Measurements from ENCODE around the gene DIO1.

Gene DIO1

GRCh38 chr1:53902235-53903138 lies 8.5 kb downstream of the DIO1 start:
- H2AFZ ChIP-seq (ENCODE audit: low read depth, low read length) = no peak overlapping the region
- H3K27me3 ChIP-seq (ENCODE audit: insufficient read depth, low read length) = no peaks in the 10 kb centered on the region
- peaks cover 10% of the 10 kb centered on the region for H3K4me1 ChIP-seq (ENCODE audit: insufficient read depth, low read length)
- H3K4me3 ChIP-seq (ENCODE audit: low read length) = no peak overlapping the region
- H3K36me3 ChIP-seq (ENCODE audit: insufficient read depth, low read length) = no peaks in the 10 kb centered on the region
- no peaks in the 10 kb centered on the region for H3K9me3 ChIP-seq (ENCODE audit: low read length)

GRCh38 chr1:53905509-53905908 lies 11.5 kb downstream of the DIO1 start:
- Histone ChIP-seq H3K36me3 (ENCODE audit: insufficient read depth, low read length) (no peaks in the 10 kb centered on the region), H3K4me1 (ENCODE audit: insufficient read depth, low read length) (peaks cover 10% of the 10 kb centered on the region), H3K9me3 (ENCODE audit: low read length) (no peaks in the 10 kb centered on the region), H3K4me3 (ENCODE audit: low read length) (no peak overlapping the region), H2AFZ (ENCODE audit: low read depth, low read length) (no peak overlapping the region), H3K27me3 (ENCODE audit: insufficient read depth, low read length) (no peaks in the 10 kb centered on the region)

- Histone ChIP-seq H3K36me3 (ENCODE audit: insufficient read depth, low read length) (no peaks in the 10 kb centered on the region), H3K4me3 (ENCODE audit: low read length) (no peak overlapping the region), H3K9me3 (ENCODE audit: low read length) (no peaks in the 10 kb centered on the region), H3K4me1 (ENCODE audit: insufficient read depth, low read length) (peaks cover 9% of the 10 kb centered on the region), H2AFZ (ENCODE audit: low read depth, low read length) (no peak overlapping the region), H3K27me3 (ENCODE audit: insufficient read depth, low read length) (no peaks in the 10 kb centered on the region)
Observed at GRCh38 chr1:53906121-53906520, 12.1 kb downstream of the DIO1 start.

DNA sequence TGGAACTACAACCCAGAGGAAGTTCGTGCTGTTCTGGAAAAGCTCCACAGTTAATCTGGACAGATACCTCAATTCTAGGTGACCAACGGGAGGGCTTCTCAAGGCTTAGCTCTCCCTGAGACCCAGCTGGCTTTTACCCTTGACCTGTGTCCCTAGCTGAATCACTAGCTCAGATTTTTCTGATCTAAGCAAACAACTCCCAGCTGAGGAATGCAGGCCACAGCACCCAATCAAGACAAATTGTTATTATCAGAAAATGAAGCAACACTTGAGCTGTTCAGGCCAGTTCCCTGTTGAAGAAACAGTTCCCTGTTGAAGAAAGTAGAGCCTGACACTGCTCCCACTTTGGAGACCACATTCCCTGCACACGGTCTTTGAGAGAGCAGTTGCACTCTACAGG lies 16.0 kb downstream of the DIO1 start:
- H3K9me3 ChIP-seq (ENCODE audit: low read length) = no peaks in the 10 kb centered on the region
- H2AFZ ChIP-seq (ENCODE audit: low read depth, low read length) = no peak overlapping the region
- peaks cover 2% of the 10 kb centered on the region for H3K36me3 ChIP-seq (ENCODE audit: insufficient read depth, low read length)

GRCh38 chr1:53911442-53911841 lies 17.5 kb downstream of the DIO1 start:
- H3K27me3 ChIP-seq (ENCODE audit: insufficient read depth, low read length) = no peaks in the 10 kb centered on the region
- no peak overlapping the region for H3K4me3 ChIP-seq (ENCODE audit: low read length)
- no peak overlapping the region for H2AFZ ChIP-seq (ENCODE audit: low read depth, low read length)
- H3K9me3 ChIP-seq (ENCODE audit: low read length) = no peaks in the 10 kb centered on the region
- H3K36me3 ChIP-seq (ENCODE audit: insufficient read depth, low read length) = peaks cover 2% of the 10 kb centered on the region
- no peaks in the 10 kb centered on the region for H3K4me1 ChIP-seq (ENCODE audit: insufficient read depth, low read length)

More for the DNA sequence above, 16.0 kb downstream of the DIO1 start:
- H3K27me3 ChIP-seq (ENCODE audit: insufficient read depth, low read length) = no peaks in the 10 kb centered on the region
- H3K4me3 ChIP-seq (ENCODE audit: low read length) = no peak overlapping the region
- H3K4me1 ChIP-seq (ENCODE audit: insufficient read depth, low read length) = no peaks in the 10 kb centered on the region

- no peak overlapping the region for H3K4me3 ChIP-seq (ENCODE audit: low read length)
- H3K9me3 ChIP-seq (ENCODE audit: low read length) = no peaks in the 10 kb centered on the region
- H2AFZ ChIP-seq (ENCODE audit: low read depth, low read length) = no peak overlapping the region
- no peaks in the 10 kb centered on the region for H3K4me1 ChIP-seq (ENCODE audit: insufficient read depth, low read length)
- H3K36me3 ChIP-seq (ENCODE audit: insufficient read depth, low read length) = peaks cover 6% of the 10 kb centered on the region
- H3K27me3 ChIP-seq (ENCODE audit: insufficient read depth, low read length) = no peaks in the 10 kb centered on the region
Observed at GRCh38 chr1:53913352-53914033, 19.5 kb downstream of the DIO1 start.

- H3K27me3 ChIP-seq (ENCODE audit: insufficient read depth, low read length) = no peaks in the 10 kb centered on the region
- H3K9me3 ChIP-seq (ENCODE audit: low read length) = peaks cover 5% of the 10 kb centered on the region
- no peak overlapping the region for H2AFZ ChIP-seq (ENCODE audit: low read depth, low read length)
- no peaks in the 10 kb centered on the region for H3K4me1 ChIP-seq (ENCODE audit: insufficient read depth, low read length)
- H3K36me3 ChIP-seq (ENCODE audit: insufficient read depth, low read length) = peaks cover 32% of the 10 kb centered on the region
- no peak overlapping the region for H3K4me3 ChIP-seq (ENCODE audit: low read length)
Observed at GRCh38 chr1:53918343-53918742, 24.4 kb downstream of the DIO1 start.

- no peaks in the 10 kb centered on the region for H3K4me1 ChIP-seq (ENCODE audit: insufficient read depth, low read length)
- H2AFZ ChIP-seq (ENCODE audit: low read depth, low read length) = no peak overlapping the region
- H3K27me3 ChIP-seq (ENCODE audit: insufficient read depth, low read length) = no peaks in the 10 kb centered on the region
- peaks cover 31% of the 10 kb centered on the region for H3K36me3 ChIP-seq (ENCODE audit: insufficient read depth, low read length)
- H3K4me3 ChIP-seq (ENCODE audit: low read length) = no peak overlapping the region
- H3K9me3 ChIP-seq (ENCODE audit: low read length) = peaks cover 5% of the 10 kb centered on the region
Observed at GRCh38 chr1:53919675-53920066, 25.7 kb downstream of the DIO1 start.

DNA sequence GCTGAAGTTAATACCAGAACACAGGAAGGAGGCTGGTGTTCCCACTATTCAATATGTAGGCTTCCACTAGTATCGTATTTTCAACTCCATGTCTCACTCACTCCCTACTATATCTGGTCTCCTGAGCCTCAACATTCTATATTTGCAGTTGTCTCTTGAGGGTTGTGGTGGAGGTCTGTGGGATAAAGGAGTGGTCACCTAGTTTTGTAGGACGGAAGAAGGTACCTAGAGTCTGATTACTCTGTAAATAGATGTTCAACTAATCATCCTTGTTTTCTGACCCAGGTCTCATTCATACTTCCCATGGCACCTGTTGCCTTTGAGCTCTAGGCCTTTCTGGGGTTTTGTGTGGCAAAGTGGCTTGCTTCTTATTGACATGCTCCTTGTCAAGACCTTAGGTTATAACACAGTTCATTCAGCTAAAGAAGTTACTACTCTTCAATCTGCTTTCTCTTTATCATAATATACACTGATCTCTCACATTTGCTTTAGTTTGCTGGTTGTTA lies 33.4 kb downstream of the DIO1 start:
- no peaks in the 10 kb centered on the region for H3K4me1 ChIP-seq (ENCODE audit: insufficient read depth, low read length)

DNA sequence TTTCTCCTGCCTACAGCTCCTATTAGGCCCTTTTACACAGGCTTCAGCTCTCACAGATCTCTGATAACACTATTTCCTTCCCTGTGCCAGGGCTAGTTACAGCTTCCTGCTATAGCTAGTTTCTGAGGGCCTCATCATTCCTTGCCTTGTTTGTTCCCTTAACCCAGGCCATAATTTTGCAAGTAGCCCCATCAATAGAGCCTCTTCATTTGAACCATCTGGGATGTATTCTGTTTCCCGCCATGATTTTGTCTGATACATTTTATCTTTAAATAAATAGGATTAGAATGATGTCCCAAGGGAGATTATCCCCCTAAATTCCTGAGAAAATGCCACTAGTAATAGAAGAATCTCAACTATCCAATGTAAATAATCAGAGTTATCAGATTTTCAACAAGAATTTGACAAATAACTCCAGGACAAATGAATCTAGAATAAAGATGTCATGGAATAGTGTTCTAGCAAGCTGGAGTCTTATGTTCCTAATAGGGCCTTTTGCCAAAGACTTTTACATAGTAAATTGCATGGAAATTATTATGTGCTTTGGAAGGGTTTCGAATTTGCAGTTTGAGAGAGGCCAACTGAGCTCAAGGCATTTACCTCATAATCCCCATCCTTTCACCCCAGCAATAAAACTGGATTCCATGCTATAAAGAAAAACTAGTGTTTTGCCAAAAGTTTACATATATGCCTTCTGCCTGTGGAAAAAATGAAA lies 35.4 kb downstream of the DIO1 start:
- H3K9me3 ChIP-seq (ENCODE audit: low read length) = peaks cover 6% of the 10 kb centered on the region
- H3K4me1 ChIP-seq (ENCODE audit: insufficient read depth, low read length) = no peaks in the 10 kb centered on the region
- no peak overlapping the region for H2AFZ ChIP-seq (ENCODE audit: low read depth, low read length)
- H3K4me3 ChIP-seq (ENCODE audit: low read length) = no peak overlapping the region
- peaks cover 27% of the 10 kb centered on the region for H3K36me3 ChIP-seq (ENCODE audit: insufficient read depth, low read length)
- H3K27me3 ChIP-seq (ENCODE audit: insufficient read depth, low read length) = no peaks in the 10 kb centered on the region

More for the DNA sequence above, 33.4 kb downstream of the DIO1 start:
- no peaks in the 10 kb centered on the region for H3K27me3 ChIP-seq (ENCODE audit: insufficient read depth, low read length)
- H2AFZ ChIP-seq (ENCODE audit: low read depth, low read length) = no peak overlapping the region
- peaks cover 3% of the 10 kb centered on the region for H3K9me3 ChIP-seq (ENCODE audit: low read length)
- H3K36me3 ChIP-seq (ENCODE audit: insufficient read depth, low read length) = peaks cover 36% of the 10 kb centered on the region
- H3K4me3 ChIP-seq (ENCODE audit: low read length) = no peak overlapping the region

DNA sequence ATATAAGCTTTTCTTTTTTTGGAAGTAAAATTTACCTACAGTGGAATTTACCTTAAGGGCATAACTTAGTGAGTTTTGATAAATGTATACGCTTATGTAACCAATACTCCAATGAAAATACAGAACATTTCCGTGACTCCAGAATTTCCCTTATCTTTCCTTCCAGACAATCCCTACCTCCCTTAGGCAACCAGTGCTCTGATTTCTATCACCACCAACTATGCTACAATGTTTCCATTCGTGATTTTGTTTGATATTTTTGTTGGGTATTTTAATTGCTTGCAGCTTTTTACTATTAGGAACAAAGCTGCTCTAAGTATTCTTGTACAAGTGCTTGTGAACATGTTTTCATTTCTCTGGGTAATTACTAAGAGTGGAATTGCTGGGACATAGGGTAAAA lies 36.9 kb downstream of the DIO1 start:
- H3K36me3 ChIP-seq (ENCODE audit: insufficient read depth, low read length) = peaks cover 30% of the 10 kb centered on the region

GRCh38 chr1:53931523-53931922 lies 37.5 kb downstream of the DIO1 start:
- no peak overlapping the region for H3K4me3 ChIP-seq (ENCODE audit: low read length)
- H3K9me3 ChIP-seq (ENCODE audit: low read length) = peaks cover 10% of the 10 kb centered on the region
- H3K27me3 ChIP-seq (ENCODE audit: insufficient read depth, low read length) = no peaks in the 10 kb centered on the region
- no peak overlapping the region for H2AFZ ChIP-seq (ENCODE audit: low read depth, low read length)
- H3K36me3 ChIP-seq (ENCODE audit: insufficient read depth, low read length) = peaks cover 31% of the 10 kb centered on the region
- H3K4me1 ChIP-seq (ENCODE audit: insufficient read depth, low read length) = no peaks in the 10 kb centered on the region

More for the DNA sequence above, 36.9 kb downstream of the DIO1 start:
- H2AFZ ChIP-seq (ENCODE audit: low read depth, low read length) = no peak overlapping the region
- no peaks in the 10 kb centered on the region for H3K4me1 ChIP-seq (ENCODE audit: insufficient read depth, low read length)
- no peak overlapping the region for H3K4me3 ChIP-seq (ENCODE audit: low read length)
- H3K27me3 ChIP-seq (ENCODE audit: insufficient read depth, low read length) = no peaks in the 10 kb centered on the region
- H3K9me3 ChIP-seq (ENCODE audit: low read length) = peaks cover 10% of the 10 kb centered on the region

All from neuron (in vitro differentiated cells).